ENCODE results near the gene CUX1.
"Not testable (repeated sequence)": the region's sequence is repeated elsewhere in the genome, so short reads cannot be mapped to it uniquely, and the experiment has no call there.

CUX1 gene

DNA sequence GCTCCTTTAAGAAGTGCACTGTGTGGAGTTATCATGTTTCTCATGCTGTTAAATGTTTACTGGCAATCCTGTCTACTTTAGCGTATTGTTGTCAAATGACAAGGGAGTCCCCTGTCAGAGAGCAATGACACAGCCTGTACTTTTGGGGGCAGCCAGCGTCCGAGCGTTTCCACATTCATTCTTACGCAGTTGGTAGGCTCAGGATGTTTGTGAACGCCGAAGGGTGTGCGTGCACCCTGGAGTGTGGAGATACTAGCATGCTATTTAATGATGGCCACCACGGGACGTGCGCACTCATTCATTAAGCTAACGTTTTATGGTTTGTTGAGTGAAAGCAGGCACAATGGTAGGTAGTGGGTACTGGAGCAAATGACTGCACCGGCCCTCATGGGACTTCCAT, 48.0 kb downstream of the CUX1 start:
- H3K9ac ChIP-seq: no peak overlapping the region
- H3K79me2 ChIP-seq (ENCODE audit: insufficient read depth, low read depth): peaks cover 54% of the 10 kb centered on the region; the same call in 1 of the 2 replicates
- no peaks in the 10 kb centered on the region for H4K20me1 ChIP-seq (ENCODE audit: insufficient read depth)
- peaks cover 6% of the 10 kb centered on the region for H3K4me1 ChIP-seq (ENCODE audit: low read depth, poor library complexity, severe bottlenecking)
- H3K4me3 ChIP-seq (IDR thresholded peaks at IDR 0.05; ENCODE audit: insufficient read depth, low read depth, low read length): no peak overlapping the region
- no peak overlapping the region for H2AFZ ChIP-seq (ENCODE audit: low read depth)
- TF ChIP-seq, protein P1, sequence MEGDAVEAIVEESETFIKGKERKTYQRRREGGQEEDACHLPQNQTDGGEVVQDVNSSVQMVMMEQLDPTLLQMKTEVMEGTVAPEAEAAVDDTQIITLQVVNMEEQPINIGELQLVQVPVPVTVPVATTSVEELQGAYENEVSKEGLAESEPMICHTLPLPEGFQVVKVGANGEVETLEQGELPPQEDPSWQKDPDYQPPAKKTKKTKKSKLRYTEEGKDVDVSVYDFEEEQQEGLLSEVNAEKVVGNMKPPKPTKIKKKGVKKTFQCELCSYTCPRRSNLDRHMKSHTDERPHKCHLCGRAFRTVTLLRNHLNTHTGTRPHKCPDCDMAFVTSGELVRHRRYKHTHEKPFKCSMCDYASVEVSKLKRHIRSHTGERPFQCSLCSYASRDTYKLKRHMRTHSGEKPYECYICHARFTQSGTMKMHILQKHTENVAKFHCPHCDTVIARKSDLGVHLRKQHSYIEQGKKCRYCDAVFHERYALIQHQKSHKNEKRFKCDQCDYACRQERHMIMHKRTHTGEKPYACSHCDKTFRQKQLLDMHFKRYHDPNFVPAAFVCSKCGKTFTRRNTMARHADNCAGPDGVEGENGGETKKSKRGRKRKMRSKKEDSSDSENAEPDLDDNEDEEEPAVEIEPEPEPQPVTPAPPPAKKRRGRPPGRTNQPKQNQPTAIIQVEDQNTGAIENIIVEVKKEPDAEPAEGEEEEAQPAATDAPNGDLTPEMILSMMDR (conservative IDR thresholded peaks at IDR 0.05; ENCODE audit: low read depth, low read length): no peak
- no peaks in the 10 kb centered on the region for H3K27me3 ChIP-seq (ENCODE audit: insufficient read depth, low read depth)
- H3K4me2 ChIP-seq: no peak overlapping the region
- H3K36me3 ChIP-seq (ENCODE audit: insufficient read depth): no peaks in the 10 kb centered on the region
- no peak overlapping the region for H3K27ac ChIP-seq

GRCh38 chr7:101866328-101866727, 48.9 kb downstream of the CUX1 start:
- TF ChIP-seq, protein P1 (conservative IDR thresholded peaks at IDR 0.05; ENCODE audit: low read depth, low read length): no peak
- H3K27ac ChIP-seq: no peak overlapping the region
- H3K36me3 ChIP-seq (ENCODE audit: insufficient read depth): no peaks in the 10 kb centered on the region
- H3K27me3 ChIP-seq (ENCODE audit: insufficient read depth, low read depth): no peaks in the 10 kb centered on the region
- no peaks in the 10 kb centered on the region for H4K20me1 ChIP-seq (ENCODE audit: insufficient read depth)
- no peak overlapping the region for H2AFZ ChIP-seq (ENCODE audit: low read depth)
- no peak overlapping the region for H3K9ac ChIP-seq
- H3K4me3 ChIP-seq (IDR thresholded peaks at IDR 0.05; ENCODE audit: insufficient read depth, low read depth, low read length): no peak overlapping the region
- H3K4me1 ChIP-seq (ENCODE audit: low read depth, poor library complexity, severe bottlenecking): peaks cover 6% of the 10 kb centered on the region
- H3K79me2 ChIP-seq (ENCODE audit: insufficient read depth, low read depth): peaks cover 57% of the 10 kb centered on the region; the same call in 1 of the 2 replicates
- no peak overlapping the region for H3K4me2 ChIP-seq

GRCh38 chr7:101867265-101867664, 49.8 kb downstream of the CUX1 start:
- no peaks in the 10 kb centered on the region for H3K36me3 ChIP-seq (ENCODE audit: insufficient read depth)
- H3K4me1 ChIP-seq (ENCODE audit: low read depth, poor library complexity, severe bottlenecking): peaks cover 6% of the 10 kb centered on the region
- no peak overlapping the region for H3K27ac ChIP-seq
- H3K9ac ChIP-seq: no peak overlapping the region
- no peaks in the 10 kb centered on the region for H4K20me1 ChIP-seq (ENCODE audit: insufficient read depth)
- no peak overlapping the region for H3K4me2 ChIP-seq
- H3K79me2 ChIP-seq (ENCODE audit: insufficient read depth, low read depth): peaks cover 54% of the 10 kb centered on the region; the same call in 1 of the 2 replicates
- H3K4me3 ChIP-seq (IDR thresholded peaks at IDR 0.05; ENCODE audit: insufficient read depth, low read depth, low read length): no peak overlapping the region
- no peak overlapping the region for H2AFZ ChIP-seq (ENCODE audit: low read depth)
- no peaks in the 10 kb centered on the region for H3K27me3 ChIP-seq (ENCODE audit: insufficient read depth, low read depth)
- TF ChIP-seq, protein P1 (conservative IDR thresholded peaks at IDR 0.05; ENCODE audit: low read depth, low read length): no peak

GRCh38 chr7:101867681-101868080, 50.3 kb downstream of the CUX1 start:
- not testable (repeated sequence) for H3K9ac ChIP-seq; H3K27me3 ChIP-seq (ENCODE audit: insufficient read depth, low read depth); H4K20me1 ChIP-seq (ENCODE audit: insufficient read depth); H3K4me1 ChIP-seq (ENCODE audit: low read depth, poor library complexity, severe bottlenecking); H3K27ac ChIP-seq; H3K4me2 ChIP-seq; H3K4me3 ChIP-seq (IDR thresholded peaks at IDR 0.05; ENCODE audit: insufficient read depth, low read depth, low read length); H3K36me3 ChIP-seq (ENCODE audit: insufficient read depth); H2AFZ ChIP-seq (ENCODE audit: low read depth)
- peaks cover 50% of the 10 kb centered on the region; the same call in 1 of the 2 replicates for H3K79me2 ChIP-seq (ENCODE audit: insufficient read depth, low read depth)

- no peak overlapping the region for H3K27ac ChIP-seq
- H4K20me1 ChIP-seq (ENCODE audit: insufficient read depth): no peaks in the 10 kb centered on the region
- no peak overlapping the region for H2AFZ ChIP-seq (ENCODE audit: low read depth)
- H3K4me2 ChIP-seq: no peak overlapping the region
- H3K4me3 ChIP-seq (IDR thresholded peaks at IDR 0.05; ENCODE audit: insufficient read depth, low read depth, low read length): no peak overlapping the region
- TF ChIP-seq, protein P1 (conservative IDR thresholded peaks at IDR 0.05; ENCODE audit: low read depth, low read length): no peak
- H3K4me1 ChIP-seq (ENCODE audit: low read depth, poor library complexity, severe bottlenecking): peaks cover 6% of the 10 kb centered on the region
- H3K27me3 ChIP-seq (ENCODE audit: insufficient read depth, low read depth): no peaks in the 10 kb centered on the region
- H3K36me3 ChIP-seq (ENCODE audit: insufficient read depth): no peaks in the 10 kb centered on the region
- H3K79me2 ChIP-seq (ENCODE audit: insufficient read depth, low read depth): peaks cover 56% of the 10 kb centered on the region; the same call in 1 of the 2 replicates
- H3K9ac ChIP-seq: no peak overlapping the region
Measured at GRCh38 chr7:101868191-101868950, 50.9 kb downstream of the CUX1 start.

Measured in KMS-11 (cell line).